LoVo (cell line): Measurements from ENCODE around the gene GRIA1.
A peak's percentile ranks its signal among the peaks of the same experiment; 100 is the strongest.

ENCODE experiments used
- DNase-seq: peaks from one replicate; pipeline ENCODE4 v3.0.0-alpha.2; 2016; ENCODE audit warnings: low spot score

The GRIA1 gene

DNA sequence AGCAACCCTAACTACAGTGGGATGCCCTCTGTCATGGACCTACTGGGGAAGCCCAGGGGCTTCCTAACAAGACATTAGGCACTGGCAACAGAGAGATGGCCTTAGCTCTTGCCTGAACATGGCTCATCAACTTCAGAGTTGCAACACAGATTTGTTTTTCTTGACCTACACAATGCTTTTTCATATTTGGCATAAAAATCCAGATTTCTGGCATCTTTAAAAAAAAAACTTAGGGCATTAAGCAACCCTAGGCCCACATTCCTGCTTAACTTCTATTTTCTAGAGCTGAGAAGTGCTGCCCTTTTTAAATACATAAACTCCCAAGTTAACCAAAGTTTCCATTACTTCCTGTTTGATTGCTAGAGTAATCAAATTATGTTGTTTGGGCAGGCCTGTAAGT is 8.0 kb downstream of the GRIA1 start:
- no peak for DNase-seq

- DNase-seq: no peak
Observed at GRCh38 chr5:153500178-153500577, 9.7 kb downstream of the GRIA1 start.

DNA sequence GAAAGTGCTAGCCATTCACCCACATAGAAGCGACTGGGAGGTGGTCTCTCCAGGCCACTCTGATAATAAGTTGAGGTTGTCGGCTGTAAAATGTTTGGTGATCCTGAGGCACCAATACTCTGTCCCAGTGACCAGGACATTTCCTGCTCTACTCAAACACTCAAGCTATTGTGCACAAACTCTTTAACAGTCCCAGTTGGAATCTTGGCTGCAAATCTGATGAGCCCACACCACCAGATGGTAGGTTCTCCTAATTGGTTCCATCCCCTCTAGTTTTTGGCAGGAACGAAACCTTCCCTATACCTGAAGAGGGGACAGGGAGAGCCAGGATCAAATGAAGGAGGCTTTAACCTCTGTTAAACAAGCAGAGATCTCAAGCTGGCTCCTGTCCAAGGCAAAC is 14.3 kb downstream of the GRIA1 start:
- DNase-seq: no peak

DNA sequence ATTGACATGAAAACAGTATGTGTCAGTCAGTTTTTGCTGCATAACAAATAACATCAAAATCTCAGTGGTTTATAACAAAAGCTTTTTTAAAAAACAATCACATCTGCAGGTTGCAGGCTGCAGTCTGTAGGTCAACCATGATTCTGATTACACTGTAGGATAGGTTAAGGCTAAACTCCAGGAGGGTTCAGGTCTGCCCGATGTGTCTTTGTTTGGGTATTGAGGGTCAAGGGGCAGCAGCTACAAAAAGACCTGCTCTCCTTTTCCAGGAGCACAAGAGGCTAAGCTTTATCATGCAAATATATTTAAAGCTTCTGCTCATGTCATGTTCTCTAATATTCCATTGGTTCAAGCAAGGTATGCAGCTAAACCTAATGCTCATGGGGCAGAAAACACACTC is 18.2 kb downstream of the GRIA1 start:
- DNase-seq: no peak

- DNase-seq: no peak
Observed at GRCh38 chr5:153511622-153512021, 21.2 kb downstream of the GRIA1 start.

DNA sequence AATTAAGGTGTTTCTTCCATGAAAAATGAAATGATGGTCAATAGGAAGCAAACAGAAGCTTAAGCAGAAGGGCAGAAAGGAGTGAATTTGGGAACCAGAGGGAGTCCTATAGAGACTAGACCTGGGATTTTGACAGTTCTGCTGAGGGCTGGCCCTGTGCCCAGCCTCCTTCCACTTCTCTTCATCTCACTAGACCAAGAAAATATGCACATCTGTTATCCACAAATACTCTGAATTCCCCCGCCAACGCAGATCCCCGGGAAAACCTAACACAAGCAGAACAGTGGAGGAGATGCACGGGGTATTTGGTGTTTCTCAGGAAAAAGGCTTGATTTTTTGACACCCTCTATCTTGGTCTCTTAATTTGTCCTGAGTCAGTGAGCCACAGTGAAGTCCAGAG is 22.7 kb downstream of the GRIA1 start:
- DNase-seq: no peak

- no peak for DNase-seq
Observed at GRCh38 chr5:153515301-153515700, 24.8 kb downstream of the GRIA1 start.

GRCh38 chr5:153516504-153517240 is 26.2 kb downstream of the GRIA1 start:
- DNase-seq: no peak

GRCh38 chr5:153517241-153517611 is 26.8 kb downstream of the GRIA1 start:
- no peak for DNase-seq

DNA sequence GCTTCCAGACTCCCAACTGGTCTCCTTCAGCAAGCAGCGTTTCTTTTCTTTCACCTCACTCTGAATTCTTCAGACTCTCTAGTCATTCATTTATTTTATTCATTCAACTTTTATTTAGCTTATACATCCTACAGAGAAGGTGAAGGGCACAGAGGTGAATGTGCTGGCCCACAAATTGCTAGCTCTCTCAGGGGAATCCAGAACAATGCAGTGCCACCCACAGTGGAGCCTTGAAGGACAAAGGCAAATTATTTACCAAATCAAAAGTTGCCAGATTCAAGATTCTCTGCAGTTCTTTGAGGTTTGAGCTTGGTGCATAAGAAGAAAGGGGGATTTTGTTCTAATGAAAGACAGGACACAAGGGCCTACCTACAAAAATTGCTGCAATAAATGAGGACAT is 29.7 kb downstream of the GRIA1 start:
- DNase-seq: no peak

DNA sequence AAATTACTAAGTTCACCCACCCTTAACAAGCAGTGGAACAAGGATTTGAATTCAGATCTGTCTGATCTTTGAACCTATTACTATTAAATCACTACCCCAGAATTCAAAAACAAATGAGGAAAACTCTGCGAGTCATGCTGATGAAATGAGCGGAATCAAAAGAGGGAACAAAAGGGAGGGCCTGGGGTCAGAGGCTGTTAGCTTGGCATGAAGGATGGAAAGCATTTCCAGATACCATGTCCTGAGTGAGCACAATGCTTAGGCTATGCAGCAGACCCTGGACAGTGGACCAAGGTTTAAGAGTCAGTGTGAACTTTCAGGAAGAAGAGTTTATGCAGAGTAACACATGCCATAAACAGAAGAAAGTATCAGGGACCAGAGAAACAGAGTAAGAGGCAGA is 30.5 kb downstream of the GRIA1 start:
- DNase-seq: no peak

GRCh38 chr5:153523211-153523610 is 32.7 kb downstream of the GRIA1 start:
- no peak for DNase-seq

- peak; percentile 43 for DNase-seq
Observed at GRCh38 chr5:153523831-153524230, 33.4 kb downstream of the GRIA1 start.

- no peak for DNase-seq
Observed at GRCh38 chr5:153525536-153525935, 35.1 kb downstream of the GRIA1 start.

GRCh38 chr5:153530357-153531143 is 40.1 kb downstream of the GRIA1 start:
- no peak for DNase-seq

DNA sequence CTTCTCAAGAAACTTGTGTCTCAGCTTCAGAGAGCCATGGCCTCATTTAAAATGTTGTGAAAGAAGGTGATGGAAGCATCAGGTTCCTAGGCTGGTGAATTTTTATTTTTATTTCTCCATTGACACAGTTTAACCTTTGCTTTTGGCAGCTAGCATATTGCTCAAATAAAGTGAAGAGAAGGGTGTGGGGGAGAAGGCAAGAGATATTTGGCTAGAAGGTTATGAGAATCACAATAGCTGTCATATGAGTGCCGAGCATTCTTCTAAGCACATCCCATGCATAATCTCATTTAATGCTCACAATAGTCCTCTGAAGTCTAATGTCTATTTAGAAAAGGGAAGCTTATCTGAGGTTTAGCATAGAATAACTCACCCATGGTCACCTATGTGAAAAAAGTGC is 43.1 kb downstream of the GRIA1 start:
- no peak for DNase-seq

- no peak for DNase-seq
Observed at GRCh38 chr5:153534102-153534501, 43.6 kb downstream of the GRIA1 start.

DNA sequence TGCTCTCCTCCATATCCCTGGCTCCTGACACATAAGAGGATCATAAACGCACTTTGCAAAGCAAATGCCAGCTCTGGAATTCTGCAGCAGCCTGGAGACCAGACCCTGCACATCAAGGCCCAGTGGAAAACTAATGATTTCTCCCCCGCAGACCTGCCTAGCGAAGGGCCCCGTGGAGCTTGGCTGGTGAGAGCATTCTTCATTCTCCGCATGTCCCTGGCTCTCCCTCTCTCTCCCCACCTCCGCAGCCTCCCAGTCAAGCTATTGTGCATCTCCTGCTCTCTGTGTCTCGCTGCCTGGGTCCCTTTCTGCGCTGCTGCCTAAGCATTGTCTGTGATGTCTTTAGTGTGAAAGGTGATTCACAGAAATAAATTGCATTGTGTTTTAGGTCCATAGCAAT is 46.7 kb downstream of the GRIA1 start:
- no peak for DNase-seq

GRCh38 chr5:153539983-153540382 is 49.5 kb downstream of the GRIA1 start:
- DNase-seq: no peak

GRCh38 chr5:153542536-153542935 is 52.1 kb downstream of the GRIA1 start:
- no peak for DNase-seq

DNA sequence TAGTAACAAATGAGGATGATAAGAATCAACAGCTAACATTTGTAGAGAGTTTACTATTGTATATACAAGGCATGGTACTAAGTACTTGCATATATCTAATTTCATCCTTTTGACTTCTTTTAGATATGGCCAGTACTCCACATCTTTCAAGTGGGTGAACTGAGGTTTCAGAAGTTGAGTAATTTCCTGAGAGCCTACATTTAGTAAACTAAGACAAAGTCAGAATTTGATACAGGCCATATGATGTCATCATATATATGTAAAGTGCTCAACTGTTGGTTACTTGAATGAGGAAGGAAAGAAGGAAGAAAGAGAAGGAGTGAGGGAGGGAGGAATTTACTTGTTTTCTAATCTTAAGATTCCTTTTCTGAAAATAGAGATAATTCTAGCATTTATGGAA is 52.8 kb downstream of the GRIA1 start:
- DNase-seq: no peak

- no peak for DNase-seq
Observed at GRCh38 chr5:153543959-153544470, 53.5 kb downstream of the GRIA1 start.

DNA sequence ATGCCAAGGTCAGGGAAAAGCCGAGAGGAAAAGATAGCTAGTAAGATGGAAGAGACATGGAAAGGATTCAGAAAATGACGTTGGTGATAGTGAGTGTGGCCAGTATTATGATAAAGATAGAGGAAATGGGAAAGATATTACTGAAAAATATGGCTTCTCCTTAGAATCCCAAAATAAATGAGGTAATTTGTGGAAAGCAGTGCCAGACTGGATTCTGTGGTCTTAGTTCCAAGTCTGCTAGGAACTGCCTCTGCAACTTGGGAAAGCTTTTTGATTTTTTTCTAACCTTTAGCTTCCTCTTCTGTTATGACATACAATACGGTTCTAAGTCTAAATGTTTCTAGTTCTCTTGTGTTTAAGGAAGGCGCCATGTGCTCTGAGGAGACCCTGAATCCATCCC is 54.2 kb downstream of the GRIA1 start:
- DNase-seq: no peak

DNA sequence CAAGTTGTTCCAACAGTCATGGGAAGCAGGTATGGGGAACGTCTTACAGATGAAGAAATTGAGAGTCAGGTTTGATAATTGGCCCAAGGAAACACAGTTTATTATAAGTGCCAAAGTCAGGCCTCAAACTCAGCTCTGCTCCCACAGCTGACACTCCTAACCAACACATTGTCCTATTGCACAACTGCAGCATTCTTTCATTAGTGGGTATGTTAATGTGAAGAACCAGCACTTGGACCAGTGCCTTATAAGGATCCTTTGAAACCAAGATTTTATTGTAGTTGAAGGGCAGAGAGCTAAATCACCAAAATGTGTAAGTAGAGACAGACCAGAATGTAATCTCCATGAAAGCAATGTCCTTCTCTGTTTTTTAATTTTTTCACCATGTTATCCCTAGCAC is 56.1 kb downstream of the GRIA1 start:
- DNase-seq: no peak
